Muscle of arm (tissue), 12 donors: ENCODE measurements around the gene SEC31B. TPM values are rescaled to one million over a fixed set of nuclear protein-coding genes. Genes with fewer than 3 reads are reported as not detected.
A peak's percentile ranks its signal among the peaks of the same experiment; 100 is the strongest.

Experiments used
- DNase-seq: peaks from one replicate; pipeline ENCODE4 v3.0.0-alpha.2; 2013
- polyA plus RNA-seq, 12 donors: library from polyadenylated mRNA; unstranded; fragments of 120-200 nt; gene quantifications; one replicate each; pipeline ENCODE4 v1.2.1, GENCODE V29; 2013; ENCODE audit not compliant: insufficient read length in 12 of 12

Gene SEC31B
- polyA plus RNA-seq, 12 donors, result 4.9 to 30.1 (median 11.3) TPM; not detected in 1

DNA sequence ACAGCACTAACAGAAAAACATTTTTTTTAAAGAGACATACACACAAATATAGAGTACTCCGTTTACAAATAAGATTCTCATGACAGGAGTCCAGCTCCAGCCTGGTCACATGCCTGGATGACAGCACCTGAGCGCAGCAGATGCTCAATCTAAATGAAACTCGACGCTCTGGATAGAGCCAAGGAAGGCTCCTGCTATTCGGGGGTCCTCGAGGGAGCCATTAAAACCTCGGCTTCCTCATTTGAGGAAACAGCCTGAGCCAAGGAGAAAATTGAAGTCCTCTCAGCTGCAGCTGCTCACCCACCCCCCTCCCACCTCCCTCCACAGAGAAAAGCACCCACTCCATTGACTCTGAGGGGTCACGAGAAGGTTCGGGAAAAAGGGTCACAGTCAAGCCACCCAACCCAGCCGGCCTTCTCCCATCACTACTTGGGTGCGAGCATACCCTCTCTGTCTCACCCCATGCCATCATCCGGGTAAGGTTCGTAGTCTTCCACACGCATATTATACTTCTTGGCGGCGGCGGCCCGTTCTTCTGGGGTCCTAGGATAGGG is 9.3 kb upstream of the SEC31B start:
- peak; percentile 70 for DNase-seq

DNA sequence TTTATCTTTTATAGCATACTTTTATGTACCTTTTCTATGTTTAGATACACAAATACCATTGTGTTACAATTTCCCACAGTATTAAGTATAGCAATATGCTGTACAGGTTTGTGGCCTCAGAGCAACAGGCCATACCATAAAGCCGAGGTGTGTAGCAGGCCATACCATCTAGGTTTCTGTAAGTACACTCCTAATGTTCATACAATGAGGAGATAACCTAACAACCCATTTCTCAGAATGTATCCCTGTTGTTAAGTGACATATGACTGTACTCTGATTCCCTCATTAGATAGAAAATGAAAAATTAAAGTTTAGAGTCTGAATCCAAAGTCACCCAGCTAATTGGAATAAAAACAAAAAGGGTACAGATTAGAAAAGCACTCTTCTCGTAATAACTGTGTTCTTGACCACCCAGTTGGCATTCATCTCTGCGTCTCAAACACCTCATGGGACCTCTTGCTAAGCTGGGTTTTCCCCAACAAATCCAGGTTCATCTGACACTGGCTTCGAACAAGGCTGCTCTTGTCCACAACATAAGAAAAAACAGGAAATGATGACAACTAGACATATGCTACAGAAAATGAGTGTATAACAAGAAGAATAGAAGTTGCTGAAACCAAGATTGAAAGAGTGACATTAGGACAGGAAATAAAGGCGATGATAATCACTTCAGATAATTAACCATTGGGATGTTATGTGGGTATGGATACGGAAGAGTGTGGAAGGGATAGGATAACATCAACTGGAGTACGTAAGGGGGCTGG is 8.6 kb upstream of the SEC31B start:
- no peak for DNase-seq

DNA sequence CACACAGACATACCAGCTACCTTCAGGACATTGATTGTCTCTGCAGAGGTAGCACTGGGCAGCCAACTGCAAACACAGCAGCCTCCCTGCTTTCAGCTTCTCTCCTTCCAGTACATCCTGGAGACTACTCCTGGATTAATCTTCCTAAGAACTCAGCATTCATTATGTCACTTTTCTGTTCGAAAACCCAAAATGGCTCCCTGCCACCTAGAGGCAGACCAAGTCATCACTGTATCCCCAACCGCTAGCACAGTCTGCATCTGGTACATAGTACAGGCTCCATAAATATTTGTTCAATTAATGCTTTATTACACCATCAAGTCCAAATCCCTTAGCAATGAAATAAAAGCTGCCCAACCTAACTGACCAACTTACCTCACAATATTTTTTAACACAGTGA is 5.0 kb upstream of the SEC31B start:
- no peak for DNase-seq

GRCh38 chr10:100524206-100524605 is 4.5 kb upstream of the SEC31B start:
- DNase-seq, result no peak

GRCh38 chr10:100522945-100523344 is 3.3 kb upstream of the SEC31B start:
- no peak for DNase-seq

DNA sequence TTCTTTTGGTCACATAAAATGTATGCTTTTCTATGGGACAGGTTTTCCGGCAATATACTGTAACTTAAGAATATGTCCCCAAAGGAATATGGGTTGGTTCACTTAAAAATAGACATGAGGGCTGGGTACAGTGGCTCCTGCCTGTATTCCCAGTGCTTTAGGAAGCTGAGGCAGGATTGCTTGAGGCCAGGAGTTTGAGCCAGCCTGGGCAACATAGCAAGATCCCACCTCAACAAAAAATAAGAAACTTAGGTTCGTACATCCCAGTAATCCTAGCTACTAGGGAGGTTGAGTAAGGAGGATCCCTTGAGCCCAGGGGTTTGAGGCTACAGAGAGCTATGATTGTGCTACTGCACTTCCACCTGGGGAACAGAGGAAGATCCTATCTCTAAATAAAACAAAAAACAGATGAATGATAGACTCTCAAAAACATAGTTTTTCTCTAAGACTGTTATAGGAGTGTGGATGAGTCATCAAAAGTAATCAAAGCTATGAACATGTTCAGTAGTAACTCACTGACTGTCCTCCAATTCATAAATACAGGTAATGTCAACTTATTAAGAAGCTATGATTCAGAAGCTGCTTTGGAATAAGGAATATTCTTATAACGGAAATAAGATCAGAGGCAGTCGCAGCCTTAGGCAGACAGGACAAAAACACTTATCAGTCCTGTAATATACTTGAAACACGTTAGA is 2.6 kb upstream of the SEC31B start:
- DNase-seq, result no peak

GRCh38 chr10:100520811-100521210 is 1.1 kb upstream of the SEC31B start:
- no peak for DNase-seq

DNA sequence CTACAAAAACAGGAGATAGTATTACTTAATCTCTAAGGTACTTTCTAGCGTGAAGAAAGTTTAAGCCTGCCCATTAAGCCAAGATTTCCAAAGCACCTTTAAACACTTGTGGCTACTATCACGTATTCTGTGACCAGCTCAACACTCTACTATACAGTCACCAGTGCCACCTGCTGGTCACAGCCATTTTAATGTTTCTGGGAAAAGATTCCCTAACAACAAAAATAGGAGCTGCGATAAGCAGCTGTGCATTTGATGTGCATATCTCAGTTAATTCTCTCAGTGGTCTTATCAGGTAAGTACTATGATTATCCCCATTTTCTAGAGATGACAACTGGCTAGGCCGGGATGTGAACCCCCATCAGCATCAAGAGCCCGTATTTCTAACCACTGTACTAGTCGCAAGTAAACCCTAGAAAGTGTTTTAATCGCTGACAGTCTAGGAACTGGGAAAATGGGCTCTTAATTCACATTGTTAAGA is 860 bp downstream of the SEC31B start:
- peak; percentile 55 for DNase-seq

DNA sequence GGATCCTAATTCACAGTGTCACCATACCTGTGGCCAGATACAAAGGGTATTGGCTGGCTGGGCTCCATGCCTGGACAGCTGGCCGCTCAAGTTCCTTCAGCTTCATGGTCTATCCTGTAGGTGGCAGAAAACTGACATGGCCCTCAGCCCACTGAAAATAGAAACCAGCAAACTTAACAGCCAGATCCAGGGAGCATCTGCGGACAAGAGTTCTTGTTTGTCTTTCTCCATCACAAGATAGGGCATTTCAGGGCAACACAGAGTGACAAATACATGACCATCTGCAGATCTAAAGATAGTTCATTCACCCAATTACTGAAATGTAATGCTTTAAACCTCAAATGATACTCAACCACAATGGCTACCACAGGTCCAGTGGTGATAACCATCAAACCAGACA is 2.8 kb downstream of the SEC31B start:
- DNase-seq, result no peak

DNA sequence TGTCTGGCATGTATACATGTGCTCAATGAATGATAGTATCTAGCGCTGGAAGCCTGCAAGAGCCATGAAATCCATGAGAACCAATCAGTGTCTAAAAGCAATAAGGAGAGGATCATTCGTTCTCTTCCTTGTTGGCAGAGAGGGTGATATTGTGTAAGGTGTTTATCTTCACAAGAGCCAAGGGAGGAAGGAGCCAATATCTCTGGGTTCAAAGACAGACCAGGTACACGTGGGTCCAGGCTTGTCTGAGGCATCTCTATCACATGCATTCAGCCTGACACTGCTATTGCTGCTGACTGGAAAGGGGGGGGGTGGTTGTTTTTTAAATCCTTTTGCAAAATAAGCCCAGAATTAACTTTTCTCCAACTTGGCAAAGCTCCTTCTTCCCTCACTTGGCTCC is 4.0 kb downstream of the SEC31B start:
- no peak for DNase-seq

- DNase-seq, result no peak
Observed at GRCh38 chr10:100510533-100511308, 8.9 kb downstream of the SEC31B start.

GRCh38 chr10:100509241-100509840 is 10.3 kb downstream of the SEC31B start:
- DNase-seq, result no peak

- DNase-seq, result no peak
Observed at GRCh38 chr10:100508691-100509150, 10.9 kb downstream of the SEC31B start.

DNA sequence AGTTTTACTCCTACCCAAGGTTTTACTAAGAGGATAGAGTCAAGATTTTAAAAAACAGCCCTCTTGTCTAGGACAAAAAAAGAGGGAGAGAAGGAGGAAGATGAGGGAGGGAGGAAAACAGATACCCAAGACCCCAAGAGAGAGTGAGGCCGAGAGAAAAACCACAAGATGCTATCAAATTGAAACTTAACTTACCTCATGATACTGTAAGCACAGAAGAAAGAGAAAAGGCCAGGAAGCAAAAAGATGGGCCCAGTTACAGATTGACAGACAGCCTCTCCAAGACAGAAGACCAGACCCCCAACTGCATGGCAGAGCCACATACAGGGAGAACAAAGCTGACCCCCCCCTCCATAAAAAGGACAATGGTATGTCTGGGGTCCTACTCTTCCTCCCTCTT is 11.4 kb downstream of the SEC31B start:
- no peak for DNase-seq

- no peak for DNase-seq
Observed at GRCh38 chr10:100507357-100507732, 12.3 kb downstream of the SEC31B start.

DNA sequence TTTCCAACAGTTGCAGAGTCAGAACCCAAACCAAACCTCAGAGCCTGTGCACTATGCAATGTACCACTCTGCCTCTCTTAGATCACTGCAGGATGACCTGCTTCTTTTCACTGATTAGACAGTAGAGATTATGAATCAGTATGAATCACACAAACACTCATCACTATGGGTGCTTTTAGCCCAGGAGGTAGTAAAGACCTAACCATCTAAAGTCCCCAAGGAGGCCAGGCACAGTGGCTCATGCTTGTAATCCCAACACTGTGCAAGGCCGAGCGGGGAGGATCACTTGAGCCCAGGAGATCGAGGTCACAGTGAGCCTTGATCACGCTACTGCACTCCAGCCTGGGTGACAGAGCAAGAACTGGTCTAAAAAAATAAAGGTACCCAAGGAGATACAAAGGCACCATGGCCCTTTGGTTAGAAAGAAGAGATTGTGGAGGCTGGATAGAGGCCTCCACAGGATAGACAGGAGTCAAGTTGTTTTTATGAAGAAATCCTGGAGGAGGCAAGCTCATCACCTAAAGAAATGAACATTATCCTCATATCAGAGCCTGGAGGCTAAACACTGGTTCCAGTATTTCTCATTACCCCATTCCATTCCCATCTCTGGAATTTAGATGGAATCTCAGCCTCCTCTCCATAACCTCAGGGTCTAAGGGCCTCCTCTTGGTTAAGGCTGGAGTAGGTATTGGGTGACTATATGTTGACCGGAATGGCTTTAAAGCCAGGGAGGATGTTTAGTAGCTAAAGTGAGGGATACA is 12.9 kb downstream of the SEC31B start:
- no peak for DNase-seq

GRCh38 chr10:100505164-100505563 is 14.5 kb downstream of the SEC31B start:
- no peak for DNase-seq

- DNase-seq, result no peak
Observed at GRCh38 chr10:100504096-100504495, 15.6 kb downstream of the SEC31B start.

DNA sequence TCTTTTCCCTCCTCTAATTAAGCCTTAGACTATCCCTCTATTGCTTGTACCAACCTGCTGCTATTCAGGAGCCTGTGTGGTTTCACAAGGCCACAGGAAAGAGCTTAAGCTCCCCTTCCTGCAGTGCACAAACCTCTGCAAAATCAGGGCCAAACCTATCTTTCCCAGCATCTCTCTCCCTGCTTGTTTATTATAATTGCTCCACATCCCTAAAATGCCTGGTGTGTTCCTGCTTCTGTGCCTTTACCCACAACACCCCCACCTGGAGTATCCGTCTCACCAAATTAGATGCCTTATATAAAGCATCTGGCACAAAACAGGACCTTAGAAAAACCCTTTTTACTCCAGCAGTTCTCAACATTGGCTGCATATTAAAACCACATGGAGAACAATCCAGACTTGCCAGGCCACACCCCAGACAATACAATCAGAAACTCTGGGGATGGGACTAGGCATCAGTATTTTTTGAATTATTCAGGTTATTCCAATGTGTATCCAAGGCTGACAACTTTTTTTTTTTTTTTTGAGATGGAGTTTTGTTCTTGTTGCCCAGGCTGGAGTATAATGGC is 16.7 kb downstream of the SEC31B start:
- DNase-seq, result no peak

DNA sequence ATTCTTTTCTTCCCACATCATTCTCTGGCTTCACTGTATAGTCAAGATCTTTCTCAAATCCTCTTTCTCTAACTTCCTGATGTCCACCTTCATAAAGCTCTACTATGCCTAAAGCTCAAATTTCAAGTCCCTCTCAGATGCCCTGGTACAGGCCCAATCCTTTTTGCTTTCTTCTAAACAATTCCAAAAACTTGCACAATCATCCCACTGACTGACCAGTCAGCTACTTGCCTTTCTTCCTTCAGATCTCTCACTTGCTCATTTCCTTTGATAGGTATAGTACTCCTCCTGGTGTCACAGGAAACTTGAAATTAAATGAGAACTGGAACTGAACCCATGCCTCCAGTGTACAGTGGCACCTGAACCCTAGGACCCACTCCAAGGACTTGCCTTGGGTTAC is 18.2 kb downstream of the SEC31B start:
- no peak for DNase-seq

GRCh38 chr10:100498059-100498458 is 21.6 kb downstream of the SEC31B start:
- DNase-seq, result no peak
